K562 (cell line): Measurements from ENCODE around the gene ACBD6. TPM values are rescaled to one million over a fixed set of nuclear protein-coding genes. Genes with fewer than 3 reads are reported as not detected.

Source experiments
- ATAC-seq: fragments of 200-7000 bp; cut with Tn5 transposase; 3 replicates; pipeline ENCODE4 v1.9.1; 2020; ENCODE audit warnings: moderate library complexity
- BruUV-seq: library from RNA; stranded (reverse); fragments of 400-500 nt; replicated peaks from 2 replicates; lab custom pipeline; 2021; lab: Mats Ljungman, UMichigan
- CTCF ChIA-PET: fragments of 300-600 bp; formaldehyde crosslinking; extraction: SDS; loops from one replicate; lab custom pipeline; 2021; ENCODE audit warnings: low intra/inter-chr PET ratio; lab: Yijun Ruan, JAX
- POLR2A ChIA-PET: fragments of 300-600, 350-650 bp; sonication (Branson Sonifier 250); formaldehyde crosslinking; extraction: SDS; loops from one replicate; lab custom pipeline; 2021; ENCODE audit warnings: antibody characterized with exemption, inconsistent platforms; lab: Yijun Ruan, JAX
- DNase-seq, 4 experiments: peaks; one replicate each; pipeline versions ENCODE4 v3.0.0 to v3.0.0-alpha.2; 2011 to 2018; ENCODE audit warnings: low spot score in 3 of 4, mixed read lengths in 3 of 4; ENCODE audit errors: extremely low read depth in 1 of 4
- FAIRE-seq: peaks from 2 replicates; lab custom pipeline; 2011; peaks lifted over from hg19 to GRCh38; lab: Jason Lieb, UNC
- H2AFZ ChIP-seq: 2 replicates; pipeline ENCODE4 v1.6.0; 2011; ENCODE audit warnings: low read depth, low read length, control low read depth, inconsistent platforms
- H3K27ac ChIP-seq: fragments of 200-600 bp; 3 replicates; pipeline ENCODE4 v1.8.0; 2011; ENCODE audit warnings: low read depth, mild to moderate bottlenecking, control low read depth, inconsistent platforms, low read length, moderate library complexity, mixed read lengths; ENCODE audit errors: extremely low read depth
- H3K27me3 ChIP-seq, 2 experiments: fragments of 300-600 bp in 1 of 2; 2 replicates in 1 of 2; 3 replicates in 1 of 2; pipeline versions ENCODE4 v1.6.0 to v1.8.0; 2011; ENCODE audit warnings: inconsistent platforms in 2 of 2, low read length in 2 of 2, mild to moderate bottlenecking in 1 of 2, mixed read lengths in 1 of 2, moderate library complexity in 1 of 2; ENCODE audit not compliant: control insufficient read depth in 2 of 2, insufficient read depth in 2 of 2
- H3K36me3 ChIP-seq: fragments of 300-600 bp; 3 replicates; pipeline ENCODE4 v1.8.0; 2011; ENCODE audit warnings: mild to moderate bottlenecking, low read length, inconsistent platforms; ENCODE audit not compliant: control insufficient read depth, insufficient read depth
- H3K4me1 ChIP-seq, 2 experiments: fragments of 200-600 bp in 1 of 2; replicated peaks in 1 of 2; 2 replicates in 1 of 2; 3 replicates in 1 of 2; pipeline versions ENCODE4 v1.5.1 to v1.8.0; 2011; ENCODE audit warnings: inconsistent platforms in 2 of 2, low read length in 2 of 2, mild to moderate bottlenecking in 1 of 2, mixed read lengths in 1 of 2, moderate library complexity in 1 of 2; ENCODE audit not compliant: control insufficient read depth in 2 of 2, insufficient read depth in 2 of 2
- H3K4me2 ChIP-seq: 2 replicates; pipeline ENCODE4 v1.6.1; 2011; ENCODE audit warnings: low read length, control low read depth, inconsistent platforms, mixed read lengths; ENCODE audit not compliant: insufficient read depth
- H3K4me3 ChIP-seq: fragments of 200-600 bp; sonication (generic), shearing (Covaris generic); 2 replicates; pipeline ENCODE4 v1.5.1; 2016; ENCODE audit warnings: control low read depth, inconsistent platforms
- H3K79me2 ChIP-seq: fragments of 200-600 bp; 3 replicates; pipeline ENCODE4 v1.8.0; 2011; ENCODE audit warnings: low read length, inconsistent platforms; ENCODE audit not compliant: control insufficient read depth, insufficient read depth
- H3K9ac ChIP-seq, 2 experiments: 2 replicates each; pipeline versions ENCODE4 v1.6.0 to v1.6.1; 2011; ENCODE audit warnings: low read depth in 2 of 2, low read length in 2 of 2, control low read depth in 1 of 2, inconsistent platforms in 1 of 2, mild to moderate bottlenecking in 1 of 2, mixed read lengths in 1 of 2; ENCODE audit not compliant: insufficient read depth in 1 of 2
- H3K9me1 ChIP-seq: one replicate; pipeline ENCODE4 v1.6.0; 2011; ENCODE audit warnings: inconsistent platforms, mild to moderate bottlenecking, low read length, moderate library complexity; ENCODE audit not compliant: control insufficient read depth, insufficient read depth
- H3K9me3 ChIP-seq: replicated peaks from 2 replicates; pipeline ENCODE4 v1.5.1; 2011; ENCODE audit warnings: low read depth, low read length, inconsistent platforms; ENCODE audit not compliant: control insufficient read depth, insufficient read depth
- H4K20me1 ChIP-seq: replicated peaks from 2 replicates; pipeline ENCODE4 v1.6.1; 2011; ENCODE audit warnings: low read length, inconsistent platforms, mixed read lengths; ENCODE audit not compliant: control insufficient read depth, insufficient read depth
- BCOR ChIP-seq: fragments of 450-650 bp; IDR thresholded peaks from 2 replicates; pipeline ENCODE4 v1.6.1; 2016
- E2F5 ChIP-seq: sonication (generic); formaldehyde crosslinking; IDR thresholded peaks from 2 replicates; pipeline ENCODE4 v1.8.0; 2022; ENCODE audit warnings: mild to moderate bottlenecking, missing genetic modification reagents
- KLF6 ChIP-seq: fragments of 250-450 bp; sonication (Bioruptor Pico); IDR thresholded peaks from 2 replicates; pipeline ENCODE4 v1.4.0; 2020; ENCODE audit warnings: mild to moderate bottlenecking, moderate library complexity, borderline replicate concordance
- PCBP2 ChIP-seq: fragments of 200-400 bp; formaldehyde crosslinking; IDR thresholded peaks from 2 replicates; pipeline ENCODE4 v1.6.1; 2018; ENCODE audit warnings: low read length, low read depth, mild to moderate bottlenecking, moderate library complexity; ENCODE audit not compliant: poor library complexity, severe bottlenecking
- SIX5 ChIP-seq, 2 experiments: IDR thresholded peaks; 2 replicates each; pipeline ENCODE4 v1.6.1; 2011; ENCODE audit warnings: low read length in 2 of 2, borderline replicate concordance in 1 of 2, low read depth in 1 of 2, mild to moderate bottlenecking in 1 of 2, moderate library complexity in 1 of 2; ENCODE audit not compliant: insufficient read depth in 1 of 2
- TEAD1 ChIP-seq, 2 experiments: fragments of 450-650 bp in 1 of 2; sonication (generic) in 1 of 2; formaldehyde crosslinking; IDR thresholded peaks; 2 replicates each; pipeline versions ENCODE4 v1.4.0 to v1.8.0; 2020 to 2022; ENCODE audit warnings: mild to moderate bottlenecking in 2 of 2, missing genetic modification reagents in 1 of 2
- ZBED1 ChIP-seq: IDR thresholded peaks from 2 replicates; pipeline ENCODE4 v1.6.1; 2014
- ZFP36 ChIP-seq: fragments of 150-350 bp; IDR thresholded peaks from 2 replicates; pipeline ENCODE4 v1.6.1; 2018; ENCODE audit warnings: low read length, low read depth; ENCODE audit not compliant: partially characterized antibody
- ZNF518B ChIP-seq: fragments of 250-450 bp; sonication (Bioruptor Pico); IDR thresholded peaks from 2 replicates; pipeline ENCODE4 v1.5.0; 2021; ENCODE audit warnings: mild to moderate bottlenecking, moderate library complexity
- WGBS: fragments of 100-300 bp; shearing (Covaris generic); methylation state at CpG from one replicate; pipeline ENCODE4 v1.1.6; 2016; ENCODE audit warnings: low coverage, mixed read lengths; ENCODE audit not compliant: insufficient coverage; ENCODE audit errors: missing lambda C conversion rate; 5-methylcytosine and 5-hydroxymethylcytosine counted together
- in situ Hi-C: fragments of 300-500 bp; cut with MboI; formaldehyde crosslinking; loops from 4 replicates; pipeline ENCODE4 v1.15.0; 2018; ENCODE audit warnings: inconsistent platforms, mixed read lengths
- intact Hi-C: fragments of 100-400 bp; cut with micrococcal nuclease; formaldehyde crosslinking; loops from 2 replicates; pipeline ENCODE4 v1.14.2; 2022
- polyA plus RNA-seq, 8 experiments: library from polyadenylated mRNA; depleted of rRNA in 4 of 8; stranded (reverse) in 5 of 8; unstranded in 3 of 8; fragments of >200 nt; fragmentation: Nextera tagmentation in 2 of 8; fragmentation: Illumina TruSeq in 1 of 8; extraction: Ambion mirVana in 2 of 8; extraction: Trizol in 1 of 8; gene quantifications; 2 replicates each; pipeline versions ENCODE4 v1.2.1 to v1.2.3, GENCODE V29; 2011 to 2014; ENCODE audit warnings: inconsistent platforms in 1 of 8, missing spikeins in 1 of 8
- total RNA-seq, 7 experiments: library from RNA; depleted of rRNA in 6 of 7; stranded (reverse); fragments of >200 nt in 6 of 7; fragmentation: Illumina TruSeq in 2 of 7; extraction: Trizol in 2 of 7; gene quantifications; 2 replicates each; pipeline versions ENCODE4 v1.2.1 to v1.2.3, GENCODE V29; 2011 to 2021; ENCODE audit warnings: low replicate concordance in 1 of 7

The ACBD6 gene
- total and polyA plus RNA-seq, 9 of the 15 experiments (the other 6 are each of a cell fraction or from before 2014, with no cell fraction given) = 16.9 to 107 (median 77.7) TPM

GRCh38 chr1:180530501-180530900 is 28.1 kb upstream of the ACBD6 start (continued):
- TF ChIP-seq SIX5 (IDR thresholded peaks at IDR 0.05; ENCODE audit: borderline replicate concordance in 1 of 2, insufficient read depth in 1 of 2, low read depth in 1 of 2, low read length in 2 of 2) (no peak), ZNF518B (no peak)
- TF ChIP-seq, all 486 proteins: peak for 0

GRCh38 chr1:180528868-180529470 is 26.6 kb upstream of the ACBD6 start:
- no peaks in the 10 kb centered on the region for H3K79me2 ChIP-seq
- H3K4me3 ChIP-seq = no peak overlapping the region
- in situ Hi-C loops (loop anchor here (5.0 kb wide), 1 partner anchor 893 kb away; no protein-coding TSS in a partner anchor), intact Hi-C loops (no loop called here)
- no peaks in the 10 kb centered on the region for H3K9me3 ChIP-seq
- POLR2A ChIA-PET = interaction anchor here (0.6 to 1.2 kb wide), 3 partner anchors 103 to 456 kb away, joined by 3 to 6 read pairs (median 3); partner anchors contain the start of gene XPR1
- DNase-seq = no peak
- TF ChIP-seq E2F5 (CRISPR knock-in tag) (no peak), PCBP2 (no peak), ZBED1 (no peak), KLF6 (CRISPR knock-in tag) (no peak), ZFP36 (peak; percentile 31), BCOR (peak; percentile 51; the same call in 1 of the 2 replicates), TEAD1 (CRISPR knock-in tag; IDR thresholded peaks at IDR 0.05) (no peak)
- BruUV-seq = no TSS peak
- FAIRE-seq = no peak
- ATAC-seq = no peak
- peaks cover 9 to 16% of the 10 kb centered on the region in 2 experiments; a peak in 3 of 5 replicates for H3K4me1 ChIP-seq
- no peaks in the 10 kb centered on the region for H3K9me1 ChIP-seq
- no peaks in the 10 kb centered on the region for H3K27me3 ChIP-seq
- H4K20me1 ChIP-seq = no peaks in the 10 kb centered on the region
- WGBS = 75% methylated on average over 11 of the region's 11 CpGs
- H2AFZ ChIP-seq = 0 out of 2 replicates have a peak overlapping the region, but pooled peaks have one; percentile 29
- H3K9ac ChIP-seq = no peak overlapping the region
- no peaks in the 10 kb centered on the region for H3K36me3 ChIP-seq
- CTCF ChIA-PET = interaction anchor here (1.1 kb wide), 1 partner anchor 334 kb away, joined by 3 read pairs; no protein-coding TSS in a partner anchor
- H3K27ac ChIP-seq = no peak overlapping the region
- H3K4me2 ChIP-seq = no peak overlapping the region
